GM23338 (cell line): ENCODE data around the gene TYW1. TPM values are rescaled to one million over a fixed set of nuclear protein-coding genes. Genes with fewer than 3 reads are reported as not detected.

Source experiments
- ATAC-seq: fragments of 200-7000 bp; cut with Tn5 transposase; 3 replicates; pipeline ENCODE4 v1.9.1; 2020
- DNase-seq: peaks from one replicate; pipeline ENCODE4 v3.0.0-alpha.2; 2015; ENCODE audit warnings: low spot score
- H2AFZ ChIP-seq: fragments of 200-600 bp; sonication (generic); 2 replicates; pipeline ENCODE4 v1.8.0; 2016; ENCODE audit warnings: antibody characterized with exemption, mild to moderate bottlenecking, moderate library complexity
- H3F3A ChIP-seq: fragments of 200-600 bp; sonication (generic); replicated peaks from 2 replicates; pipeline ENCODE4 v1.8.0; 2017; ENCODE audit warnings: antibody characterized with exemption, mixed run types, low read depth
- H3K27ac ChIP-seq: fragments of 200-600 bp; sonication (generic); 2 replicates; pipeline ENCODE4 v1.6.1; 2016; ENCODE audit warnings: low read depth
- H3K27me3 ChIP-seq: fragments of 200-600 bp; sonication (generic); 2 replicates; pipeline ENCODE4 v1.8.0; 2016; ENCODE audit warnings: mild to moderate bottlenecking, mixed run types, moderate library complexity; ENCODE audit not compliant: insufficient read depth
- H3K36me3 ChIP-seq: fragments of 200-600 bp; sonication (generic); 2 replicates; pipeline ENCODE4 v1.8.0; 2016; ENCODE audit warnings: mild to moderate bottlenecking; ENCODE audit not compliant: insufficient read depth
- H3K4me1 ChIP-seq: fragments of 200-600 bp; sonication (generic); 2 replicates; pipeline ENCODE4 v1.8.0; 2016; ENCODE audit warnings: mild to moderate bottlenecking, moderate library complexity; ENCODE audit not compliant: insufficient read depth
- H3K4me2 ChIP-seq: fragments of 200-600 bp; sonication (generic); 2 replicates; pipeline ENCODE4 v1.7.1; 2017; ENCODE audit warnings: mixed run types
- H3K4me3 ChIP-seq: fragments of 200-600 bp; sonication (generic); 2 replicates; pipeline ENCODE4 v1.6.1; 2016; ENCODE audit warnings: mixed run types
- H3K79me2 ChIP-seq: fragments of 200-600 bp; sonication (generic); replicated peaks from 2 replicates; pipeline ENCODE4 v1.8.0; 2017; ENCODE audit warnings: mild to moderate bottlenecking; ENCODE audit not compliant: insufficient read depth
- H3K9me2 ChIP-seq: fragments of 200-600 bp; sonication (generic); 2 replicates; pipeline ENCODE4 v1.8.0; 2017; ENCODE audit not compliant: insufficient read depth
- H4K20me1 ChIP-seq: fragments of 200-600 bp; sonication (generic); replicated peaks from 2 replicates; pipeline ENCODE4 v1.8.0; 2017; ENCODE audit warnings: mild to moderate bottlenecking; ENCODE audit not compliant: insufficient read depth
- H3K27ac Mint-ChIP-seq: 2 replicates; pipeline ENCODE4 v1.8.0; 2020; ENCODE audit warnings: inconsistent platforms, mild to moderate bottlenecking, moderate library complexity, mixed read lengths
- H3K27me3 Mint-ChIP-seq: 3 replicates; pipeline ENCODE4 v1.8.0; 2022; ENCODE audit warnings: low read depth, mild to moderate bottlenecking, moderate library complexity, mixed read lengths, inconsistent platforms; ENCODE audit not compliant: insufficient read depth, poor library complexity
- H3K36me3 Mint-ChIP-seq: 3 replicates; pipeline ENCODE4 v1.8.0; 2021; ENCODE audit warnings: low read depth, mild to moderate bottlenecking, inconsistent platforms, moderate library complexity, mixed read lengths
- H3K4me1 Mint-ChIP-seq: 3 replicates; pipeline ENCODE4 v1.8.0; 2020; ENCODE audit warnings: mild to moderate bottlenecking, inconsistent platforms, mixed read lengths
- H3K4me3 Mint-ChIP-seq: 3 replicates; pipeline ENCODE4 v1.8.0; 2021; ENCODE audit warnings: moderate library complexity, mild to moderate bottlenecking, inconsistent platforms, mixed read lengths
- H3K9me3 Mint-ChIP-seq: 3 replicates; pipeline ENCODE4 v1.8.0; 2020; ENCODE audit warnings: moderate library complexity, mild to moderate bottlenecking, inconsistent platforms, mixed read lengths
- CREB1 ChIP-seq: fragments of 250-450 bp; sonication (Bioruptor Pico); IDR thresholded peaks from 2 replicates; pipeline ENCODE4 v1.5.0; 2020; ENCODE audit warnings: low read depth, mild to moderate bottlenecking, moderate library complexity
- CTCF ChIP-seq, 2 experiments: fragments of 200-600 bp in 1 of 2; sonication (generic) in 1 of 2; conservative IDR thresholded peaks; 2 replicates each; pipeline versions ENCODE4 v1.5.1 to v1.6.1; 2016 to 2017; ENCODE audit warnings: antibody characterized with exemption in 2 of 2, low read depth in 2 of 2, mild to moderate bottlenecking in 2 of 2, moderate library complexity in 1 of 2
- ETS1 ChIP-seq: IDR thresholded peaks from 2 replicates; pipeline ENCODE4 v1.6.1; 2016; ENCODE audit warnings: antibody characterized with exemption
- EZH2phosphoT487 ChIP-seq: fragments of 200-600 bp; sonication (generic); IDR thresholded peaks from one replicate; pipeline ENCODE4 v1.8.1; 2018; ENCODE audit warnings: antibody characterized with exemption; ENCODE audit not compliant: unreplicated experiment
- JUNB ChIP-seq: IDR thresholded peaks from one replicate; pipeline ENCODE4 v1.6.1; 2016; ENCODE audit warnings: antibody characterized with exemption; ENCODE audit not compliant: unreplicated experiment
- NANOG ChIP-seq: IDR thresholded peaks from 2 replicates; pipeline ENCODE4 v1.6.1; 2016; ENCODE audit warnings: antibody characterized with exemption, borderline replicate concordance
- POLR2AphosphoS5 ChIP-seq: IDR thresholded peaks from 2 replicates; pipeline ENCODE4 v1.6.1; 2016; ENCODE audit warnings: antibody characterized with exemption, low read depth
- STAT1 ChIP-seq: IDR thresholded peaks from one replicate; pipeline ENCODE4 v1.6.1; 2016; ENCODE audit warnings: antibody characterized with exemption; ENCODE audit not compliant: unreplicated experiment
- ZNF114 ChIP-seq: fragments of 250-450 bp; sonication (Bioruptor Pico); IDR thresholded peaks from 2 replicates; pipeline ENCODE4 v1.5.0; 2020; ENCODE audit warnings: mild to moderate bottlenecking, moderate library complexity
- ZNF331 ChIP-seq: fragments of 250-450 bp; sonication (Bioruptor Pico); IDR thresholded peaks from 2 replicates; pipeline ENCODE4 v1.5.0; 2020; ENCODE audit warnings: low read depth, mild to moderate bottlenecking, moderate library complexity
- polyA plus RNA-seq: library from polyadenylated mRNA; unstranded; fragments of >200 nt; fragmentation: Nextera tagmentation; extraction: Ambion mirVana; gene quantifications from 2 replicates; pipeline ENCODE4 v1.2.1, GENCODE V29; 2016
- total RNA-seq: library from RNA; depleted of rRNA; stranded (reverse); fragments of >200 nt; shearing (Covaris generic); gene quantifications from 2 replicates; pipeline ENCODE4 v1.2.3, GENCODE V29; 2014
- TF ChIP-seq, protein P1 (sequence below): IDR thresholded peaks from one replicate; pipeline ENCODE4 v1.6.1; 2018; ENCODE audit warnings: antibody characterized with exemption; ENCODE audit not compliant: unreplicated experiment

Gene TYW1
- total and polyA plus RNA-seq, 2 experiments from 2014 or later: 15.2 to 18.1 TPM

DNA sequence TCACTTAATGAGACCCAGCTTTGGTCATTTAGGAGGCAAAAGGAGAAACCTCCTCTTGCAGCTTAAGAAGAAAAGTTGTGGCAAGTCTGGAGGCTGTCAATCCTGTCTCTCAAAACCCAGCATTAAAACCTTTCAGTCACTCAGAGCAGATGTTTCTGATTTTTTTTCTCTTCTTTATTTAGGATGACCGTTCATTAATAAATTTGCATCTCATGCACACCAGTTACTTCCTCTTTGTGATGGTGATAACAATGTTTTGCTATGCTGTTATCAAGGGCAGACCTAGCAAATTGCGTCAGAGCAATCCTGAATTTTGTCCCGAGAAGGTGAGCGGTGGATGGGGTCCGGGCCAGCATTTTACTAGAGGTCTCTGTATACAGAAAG is 43.6 kb upstream of the TYW1 start:
- no peak overlapping the region for H3K4me2 ChIP-seq
- H3K27me3 ChIP-seq: no peaks in the 10 kb centered on the region
- Mint-ChIP-seq H3K4me3 (no peak overlapping the region), H3K9me3 (no peaks in the 10 kb centered on the region), H3K36me3 (peaks cover 64% of the 10 kb centered on the region), H3K27me3 (peaks cover 7% of the 10 kb centered on the region), H3K4me1 (0 out of 3 replicates have a peak, but pooled peaks cover 5% of the 10 kb centered on the region), H3K27ac (peak overlapping the region; percentile 43; the same call in 1 of the 2 replicates)
- H3K9me2 ChIP-seq: no peaks in the 10 kb centered on the region
- no peaks in the 10 kb centered on the region; the same call in 1 of the 2 replicates for H3F3A ChIP-seq
- 0 out of 2 replicates have a peak overlapping the region, but pooled peaks have one; percentile 14 for H3K27ac ChIP-seq
- DNase-seq (no peak), ATAC-seq (no peak)
- H2AFZ ChIP-seq: no peak overlapping the region
- H3K79me2 ChIP-seq: no peaks in the 10 kb centered on the region
- TF ChIP-seq ZNF114 (CRISPR knock-in tag): no peak
- TF ChIP-seq STAT1: no peak
- 0 out of 2 replicates have a peak, but pooled peaks cover 4% of the 10 kb centered on the region for H4K20me1 ChIP-seq
- H3K4me3 ChIP-seq: no peak overlapping the region
- no peaks in the 10 kb centered on the region for H3K4me1 ChIP-seq
- H3K36me3 ChIP-seq: peaks cover 27% of the 10 kb centered on the region

- peaks cover 40% of the 10 kb centered on the region for H3K36me3 Mint-ChIP-seq
- H3K4me3 ChIP-seq: no peak overlapping the region
- no peaks in the 10 kb centered on the region for H3K4me1 ChIP-seq
- H3K9me2 ChIP-seq: no peaks in the 10 kb centered on the region
- peaks cover 4% of the 10 kb centered on the region for H3K27me3 Mint-ChIP-seq
- DNase-seq (no peak), ATAC-seq (no peak)
- H3K4me1 Mint-ChIP-seq: peaks cover 2% of the 10 kb centered on the region; the same call in 1 of the 3 replicates
- no peak overlapping the region for H3K27ac ChIP-seq
- no peak overlapping the region for H3K4me3 Mint-ChIP-seq
- H3K27ac Mint-ChIP-seq: no peak overlapping the region
- peaks cover 10% of the 10 kb centered on the region for H3K36me3 ChIP-seq
- no peaks in the 10 kb centered on the region for H4K20me1 ChIP-seq
- H3K9me3 Mint-ChIP-seq: no peaks in the 10 kb centered on the region
- H3F3A ChIP-seq: no peaks in the 10 kb centered on the region; the same call in 1 of the 2 replicates
- H2AFZ ChIP-seq: no peak overlapping the region
- no peak overlapping the region for H3K4me2 ChIP-seq
- H3K27me3 ChIP-seq: no peaks in the 10 kb centered on the region
- H3K79me2 ChIP-seq: no peaks in the 10 kb centered on the region
- no peak for TF ChIP-seq JUNB
- no peak for TF ChIP-seq CREB1
- no peak for TF ChIP-seq POLR2AphosphoS5
- no peak for TF ChIP-seq ZNF114 (CRISPR knock-in tag)
- TF ChIP-seq EZH2phosphoT487: no peak
- TF ChIP-seq ETS1: no peak
- TF ChIP-seq, protein P1, sequence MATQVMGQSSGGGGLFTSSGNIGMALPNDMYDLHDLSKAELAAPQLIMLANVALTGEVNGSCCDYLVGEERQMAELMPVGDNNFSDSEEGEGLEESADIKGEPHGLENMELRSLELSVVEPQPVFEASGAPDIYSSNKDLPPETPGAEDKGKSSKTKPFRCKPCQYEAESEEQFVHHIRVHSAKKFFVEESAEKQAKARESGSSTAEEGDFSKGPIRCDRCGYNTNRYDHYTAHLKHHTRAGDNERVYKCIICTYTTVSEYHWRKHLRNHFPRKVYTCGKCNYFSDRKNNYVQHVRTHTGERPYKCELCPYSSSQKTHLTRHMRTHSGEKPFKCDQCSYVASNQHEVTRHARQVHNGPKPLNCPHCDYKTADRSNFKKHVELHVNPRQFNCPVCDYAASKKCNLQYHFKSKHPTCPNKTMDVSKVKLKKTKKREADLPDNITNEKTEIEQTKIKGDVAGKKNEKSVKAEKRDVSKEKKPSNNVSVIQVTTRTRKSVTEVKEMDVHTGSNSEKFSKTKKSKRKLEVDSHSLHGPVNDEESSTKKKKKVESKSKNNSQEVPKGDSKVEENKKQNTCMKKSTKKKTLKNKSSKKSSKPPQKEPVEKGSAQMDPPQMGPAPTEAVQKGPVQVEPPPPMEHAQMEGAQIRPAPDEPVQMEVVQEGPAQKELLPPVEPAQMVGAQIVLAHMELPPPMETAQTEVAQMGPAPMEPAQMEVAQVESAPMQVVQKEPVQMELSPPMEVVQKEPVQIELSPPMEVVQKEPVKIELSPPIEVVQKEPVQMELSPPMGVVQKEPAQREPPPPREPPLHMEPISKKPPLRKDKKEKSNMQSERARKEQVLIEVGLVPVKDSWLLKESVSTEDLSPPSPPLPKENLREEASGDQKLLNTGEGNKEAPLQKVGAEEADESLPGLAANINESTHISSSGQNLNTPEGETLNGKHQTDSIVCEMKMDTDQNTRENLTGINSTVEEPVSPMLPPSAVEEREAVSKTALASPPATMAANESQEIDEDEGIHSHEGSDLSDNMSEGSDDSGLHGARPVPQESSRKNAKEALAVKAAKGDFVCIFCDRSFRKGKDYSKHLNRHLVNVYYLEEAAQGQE: no peak
- no peak for TF ChIP-seq NANOG
- no peak for TF ChIP-seq CTCF (conservative IDR thresholded peaks at IDR 0.05; ENCODE audit: low read depth in 2 of 2)
- TF ChIP-seq ZNF331 (CRISPR knock-in tag): no peak
Measured at GRCh38 chr7:66957595-66958290, 38.9 kb upstream of the TYW1 start.
